BLaER1 treated with 17β-estradiol and CSF1 and Interleukin-3, amounts not matched to agents 10 nM and 100 nM (cell line): ENCODE data around the gene CDCA7.

Source experiments
- H3K27ac ChIP-seq, 11 experiments: shearing (Covaris generic); formaldehyde crosslinking; 2 replicates each; pipeline ENCODE4 v1.8.1; 2022
- H3K27me3 ChIP-seq, 11 experiments: shearing (Covaris generic); formaldehyde crosslinking; 2 replicates each; pipeline ENCODE4 v1.8.1; 2022
- H3K36me3 ChIP-seq, 11 experiments: shearing (Covaris generic); formaldehyde crosslinking; 2 replicates each; pipeline ENCODE4 v1.8.1; 2022
- H3K4me1 ChIP-seq, 10 experiments: shearing (Covaris generic); formaldehyde crosslinking; 2 replicates each; pipeline ENCODE4 v1.8.1; 2022
- H3K4me2 ChIP-seq, 11 experiments: shearing (Covaris generic); formaldehyde crosslinking; 2 replicates each; pipeline ENCODE4 v1.8.1; 2022
- H3K4me3 ChIP-seq, 10 experiments: shearing (Covaris generic); formaldehyde crosslinking; 2 replicates each; pipeline ENCODE4 v1.8.1; 2022
- H3K9ac ChIP-seq, 11 experiments: shearing (Covaris generic); formaldehyde crosslinking; 2 replicates each; pipeline ENCODE4 v1.8.1; 2022
- H3K9me3 ChIP-seq, 11 experiments: shearing (Covaris generic); formaldehyde crosslinking; replicated peaks in 1 of 11; 2 replicates each; pipeline ENCODE4 v1.8.1; 2022
- H4K20me1 ChIP-seq, 11 experiments: shearing (Covaris generic); formaldehyde crosslinking; 2 replicates each; pipeline ENCODE4 v1.8.1; 2022
- Cebpa-rat ChIP-seq, 11 experiments: shearing (Covaris generic); IDR thresholded peaks; 2 replicates each; pipeline ENCODE4 v1.8.1; 2022

The CDCA7 gene

DNA sequence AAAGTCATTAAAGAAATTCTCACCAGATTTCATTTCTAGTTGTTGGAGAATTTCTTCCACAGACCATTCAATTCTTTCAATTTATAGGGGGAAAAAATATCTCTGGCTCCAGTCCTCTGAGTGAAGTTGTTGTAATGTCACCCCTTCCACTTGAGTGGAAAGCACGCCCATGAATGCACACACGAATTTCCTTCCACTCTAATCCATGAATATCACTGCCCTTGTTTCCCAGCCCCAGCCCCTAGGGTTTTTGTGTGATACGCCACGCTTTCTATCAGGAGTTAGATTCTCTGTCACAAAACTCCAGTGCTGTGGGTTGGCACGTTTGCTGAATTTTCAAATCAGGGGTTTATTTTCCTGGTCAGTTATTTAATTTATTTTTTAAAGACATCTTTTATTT lies 38.1 kb downstream of the CDCA7 start:
- no peak overlapping the region for H3K4me2 ChIP-seq
- H3K27me3 ChIP-seq: no peaks in the 10 kb centered on the region
- no peak overlapping the region for H3K4me3 ChIP-seq
- H3K9me3 ChIP-seq: peaks cover 0 to 7% (median 0%) of the 10 kb centered on the region in 11 experiments; a peak in 2 of 22 replicates
- no peak overlapping the region for H3K9ac ChIP-seq
- H3K27ac ChIP-seq: no peak overlapping the region
- TF ChIP-seq Cebpa-rat (IDR thresholded peaks at IDR 0.05): no peak
- 0 out of 22 replicates have a peak, but pooled peaks cover 0 to 4% (median 0%) of the 10 kb centered on the region in 11 experiments for H3K36me3 ChIP-seq
- H3K4me1 ChIP-seq: peaks cover 0 to 5% (median 0%) of the 10 kb centered on the region in 10 experiments; a peak in 1 of 20 replicates
- H4K20me1 ChIP-seq: no peaks in the 10 kb centered on the region

- H3K36me3 ChIP-seq: 0 out of 22 replicates have a peak, but pooled peaks cover 0 to 4% (median 0%) of the 10 kb centered on the region in 11 experiments
- H3K4me3 ChIP-seq: no peak overlapping the region
- no peak for TF ChIP-seq Cebpa-rat (IDR thresholded peaks at IDR 0.05)
- H3K27me3 ChIP-seq: no peaks in the 10 kb centered on the region
- H3K9me3 ChIP-seq: peaks cover 0 to 7% (median 0%) of the 10 kb centered on the region in 11 experiments; a peak in 2 of 22 replicates
- H3K4me1 ChIP-seq: peaks cover 0 to 5% (median 0%) of the 10 kb centered on the region in 10 experiments; a peak in 1 of 20 replicates
- no peaks in the 10 kb centered on the region for H4K20me1 ChIP-seq
- no peak overlapping the region for H3K9ac ChIP-seq
- no peak overlapping the region for H3K4me2 ChIP-seq
- H3K27ac ChIP-seq: no peak overlapping the region
These were observed 38.5 kb downstream of the CDCA7 start for GRCh38 chr2:173393186-173393585.

GRCh38 chr2:173393636-173394035 lies 39.0 kb downstream of the CDCA7 start:
- Histone ChIP-seq H3K27ac (no peak overlapping the region), H3K27me3 (no peaks in the 10 kb centered on the region), H3K36me3 (0 out of 22 replicates have a peak, but pooled peaks cover 0 to 4% (median 0%) of the 10 kb centered on the region in 11 experiments), H3K9me3 (peaks cover 0 to 7% (median 0%) of the 10 kb centered on the region in 11 experiments; a peak in 2 of 22 replicates), H3K4me2 (no peak overlapping the region), H4K20me1 (no peaks in the 10 kb centered on the region), H3K4me1 (peaks cover 0 to 5% (median 0%) of the 10 kb centered on the region in 10 experiments; a peak in 1 of 20 replicates), H3K4me3 (no peak overlapping the region), H3K9ac (no peak overlapping the region)
- TF ChIP-seq Cebpa-rat (IDR thresholded peaks at IDR 0.05): no peak

- Histone ChIP-seq H3K4me1 (peaks cover 0 to 5% (median 0%) of the 10 kb centered on the region in 10 experiments; a peak in 1 of 20 replicates), H3K27ac (no peak overlapping the region), H3K9ac (no peak overlapping the region), H3K4me2 (no peak overlapping the region), H3K9me3 (peaks cover 0 to 7% (median 0%) of the 10 kb centered on the region in 11 experiments; a peak in 2 of 22 replicates), H4K20me1 (no peaks in the 10 kb centered on the region), H3K36me3 (0 out of 22 replicates have a peak, but pooled peaks cover 0 to 4% (median 0%) of the 10 kb centered on the region in 11 experiments), H3K4me3 (no peak overlapping the region), H3K27me3 (no peaks in the 10 kb centered on the region)
- TF ChIP-seq Cebpa-rat (IDR thresholded peaks at IDR 0.05): no peak
These were observed 39.7 kb downstream of the CDCA7 start for GRCh38 chr2:173394091-173394974.

- Histone ChIP-seq H3K4me3 (no peak overlapping the region), H3K27ac (no peak overlapping the region), H3K9me3 (peaks cover 0 to 7% (median 0%) of the 10 kb centered on the region in 11 experiments; a peak in 2 of 22 replicates), H4K20me1 (no peaks in the 10 kb centered on the region; a peak in 1 of 22 replicates), H3K36me3 (no peaks in the 10 kb centered on the region), H3K4me1 (peaks cover 0 to 5% (median 0%) of the 10 kb centered on the region in 10 experiments; a peak in 1 of 20 replicates), H3K27me3 (peaks cover 0 to 8% (median 4%) of the 10 kb centered on the region in 11 experiments; a peak in 10 of 22 replicates), H3K9ac (no peak overlapping the region), H3K4me2 (no peak overlapping the region)
- TF ChIP-seq Cebpa-rat (IDR thresholded peaks at IDR 0.05): no peak
These were observed 41.1 kb downstream of the CDCA7 start for GRCh38 chr2:173395567-173396351.

- Histone ChIP-seq H3K27me3 (peaks cover 6 to 18% (median 14%) of the 10 kb centered on the region in 11 experiments; a peak in 19 of 22 replicates), H3K9me3 (peaks cover 0 to 7% (median 0%) of the 10 kb centered on the region in 11 experiments; a peak in 2 of 22 replicates), H3K4me2 (no peak overlapping the region), H4K20me1 (no peaks in the 10 kb centered on the region; a peak in 1 of 22 replicates), H3K27ac (no peak overlapping the region), H3K4me3 (no peak overlapping the region), H3K9ac (no peak overlapping the region), H3K4me1 (peaks cover 0 to 5% (median 0%) of the 10 kb centered on the region in 10 experiments; a peak in 2 of 20 replicates), H3K36me3 (no peaks in the 10 kb centered on the region)
- no peak for TF ChIP-seq Cebpa-rat (IDR thresholded peaks at IDR 0.05)
These were observed 42.9 kb downstream of the CDCA7 start for GRCh38 chr2:173397539-173397938.

- Histone ChIP-seq H3K27me3 (peaks cover 6 to 21% (median 14%) of the 10 kb centered on the region in 11 experiments; a peak in 19 of 22 replicates), H3K9ac (no peak overlapping the region), H3K4me2 (no peak overlapping the region), H3K36me3 (no peaks in the 10 kb centered on the region), H4K20me1 (no peaks in the 10 kb centered on the region; a peak in 1 of 22 replicates), H3K9me3 (peaks cover 0 to 7% (median 0%) of the 10 kb centered on the region in 11 experiments; a peak in 2 of 22 replicates), H3K4me3 (no peak overlapping the region), H3K4me1 (peaks cover 0 to 5% (median 0%) of the 10 kb centered on the region in 10 experiments; a peak in 2 of 20 replicates), H3K27ac (no peak overlapping the region)
- no peak for TF ChIP-seq Cebpa-rat (IDR thresholded peaks at IDR 0.05)
These were observed 44.6 kb downstream of the CDCA7 start for GRCh38 chr2:173399229-173399628.

- no peak overlapping the region for H3K4me3 ChIP-seq
- H3K9ac ChIP-seq: no peak overlapping the region
- no peaks in the 10 kb centered on the region; a peak in 1 of 22 replicates for H4K20me1 ChIP-seq
- H3K4me1 ChIP-seq: peaks cover 0 to 5% (median 0%) of the 10 kb centered on the region in 10 experiments; a peak in 2 of 20 replicates
- H3K27me3 ChIP-seq: peaks cover 6 to 21% (median 14%) of the 10 kb centered on the region in 11 experiments; a peak in 19 of 22 replicates
- H3K36me3 ChIP-seq: no peaks in the 10 kb centered on the region
- no peak overlapping the region for H3K4me2 ChIP-seq
- H3K9me3 ChIP-seq: peaks cover 0 to 5% (median 0%) of the 10 kb centered on the region in 11 experiments; a peak in 2 of 22 replicates
- TF ChIP-seq Cebpa-rat (IDR thresholded peaks at IDR 0.05): no peak
- no peak overlapping the region for H3K27ac ChIP-seq
These were observed 46.1 kb downstream of the CDCA7 start for GRCh38 chr2:173400760-173401159.
